NCI-H460 (cell line): ENCODE measurements around the gene TM9SF1. TPM values are rescaled to one million over a fixed set of nuclear protein-coding genes. Genes with fewer than 3 reads are reported as not detected.

Source experiments
- DNase-seq: peaks from one replicate; pipeline ENCODE4 v3.0.0-alpha.2; 2016; ENCODE audit warnings: low read depth; ENCODE audit errors: extremely low read depth
- total RNA-seq: library from RNA; depleted of rRNA; stranded (reverse); fragments of >200 nt; shearing (Covaris generic); gene quantifications from 2 replicates; pipeline ENCODE4 v1.2.3, GENCODE V29; 2014

TM9SF1 gene
- total RNA-seq, 1 experiment from 2014 or later, result 63.5 TPM

GRCh38 chr14:24198814-24199524 is 3.7 kb upstream of the TM9SF1 start:
- DNase-seq, result no peak

- DNase-seq, result no peak
Measured at GRCh38 chr14:24197056-24197450, 1.8 kb upstream of the TM9SF1 start.

- DNase-seq, result no peak
Measured at GRCh38 chr14:24196071-24197055, 1.1 kb upstream of the TM9SF1 start.

- DNase-seq, result no peak
Measured at GRCh38 chr14:24194873-24195185, 412 bp downstream of the TM9SF1 start.

- DNase-seq, result no peak
Measured at GRCh38 chr14:24194186-24194872, 912 bp downstream of the TM9SF1 start.

GRCh38 chr14:24192933-24193332 is 2.3 kb downstream of the TM9SF1 start:
- no peak for DNase-seq

- no peak for DNase-seq
Measured at GRCh38 chr14:24190416-24190815, 4.8 kb downstream of the TM9SF1 start.

GRCh38 chr14:24189460-24189859 is 5.8 kb downstream of the TM9SF1 start:
- DNase-seq, result no peak

- no peak for DNase-seq
Measured at GRCh38 chr14:24189059-24189375, 6.2 kb downstream of the TM9SF1 start.

GRCh38 chr14:24188251-24189058 is 6.8 kb downstream of the TM9SF1 start, which contains the start of gene IPO4:
Gene IPO4, minus strand, starts transcription at chr14:24188816. Its CDS starts 29 bp downstream, at chr14:24188787.
- DNase-seq, result peak; percentile 93

- no peak for DNase-seq
Measured at GRCh38 chr14:24187539-24187915, 7.7 kb downstream of the TM9SF1 start.

- no peak for DNase-seq
Measured at GRCh38 chr14:24186831-24187538, 8.3 kb downstream of the TM9SF1 start.

- DNase-seq, result no peak
Measured at GRCh38 chr14:24185741-24186140, 9.5 kb downstream of the TM9SF1 start.

- DNase-seq, result no peak
Measured at GRCh38 chr14:24185026-24185425, 10.2 kb downstream of the TM9SF1 start.

- no peak for DNase-seq
Measured at GRCh38 chr14:24184104-24184970, 10.9 kb downstream of the TM9SF1 start.

GRCh38 chr14:24183014-24183481 is 12.2 kb downstream of the TM9SF1 start:
- no peak for DNase-seq

- no peak for DNase-seq
Measured at GRCh38 chr14:24182110-24182882, 12.9 kb downstream of the TM9SF1 start.
